IMR-90 (cell line): ENCODE results near the gene BAD. TPM values are rescaled to one million over a fixed set of nuclear protein-coding genes. Genes with fewer than 3 reads are reported as not detected.

ENCODE experiments used
- ATAC-seq: fragments of 200-7000 bp; cut with Tn5 transposase; 2 replicates; pipeline ENCODE4 v1.9.1; 2020; ENCODE audit warnings: low read depth, mild to moderate bottlenecking, moderate library complexity
- BruUV-seq: library from RNA; stranded (reverse); fragments of 400-500 nt; replicated peaks from 2 replicates; lab custom pipeline; 2021; lab: Mats Ljungman, UMichigan
- CTCF ChIA-PET: fragments of 300-600 bp; formaldehyde crosslinking; extraction: SDS; loops from one replicate; lab custom pipeline; 2021; ENCODE audit warnings: antibody characterized with exemption; lab: Yijun Ruan, JAX
- POLR2A ChIA-PET: fragments of 300-600 bp; sonication (Branson Sonifier 250); formaldehyde crosslinking; loops from one replicate; lab custom pipeline; 2022; ENCODE audit warnings: antibody characterized with exemption; ENCODE audit not compliant: unreplicated experiment; lab: Charles Lee
- DNase-seq: peaks from one replicate; pipeline ENCODE4 v3.0.0; 2013
- H2AFZ ChIP-seq: replicated peaks from 2 replicates; pipeline ENCODE3; 2013; ENCODE audit warnings: low read length, mild to moderate bottlenecking; ENCODE audit not compliant: poor library complexity
- H2AK5ac ChIP-seq: 2 replicates; pipeline ENCODE4 v1.6.1; 2013; ENCODE audit warnings: low read depth, low read length, inconsistent platforms
- H2AK9ac ChIP-seq: replicated peaks from 2 replicates; pipeline ENCODE3; 2013; ENCODE audit warnings: mild to moderate bottlenecking, low read depth, low read length, moderate library complexity; ENCODE audit not compliant: poor library complexity
- H2BK120ac ChIP-seq: 2 replicates; pipeline ENCODE4 v1.6.1; 2013; ENCODE audit warnings: low read depth, low read length, inconsistent platforms
- H2BK15ac ChIP-seq: 3 replicates; pipeline ENCODE4 v1.6.1; 2013; ENCODE audit warnings: low read depth, low read length, inconsistent platforms
- H2BK20ac ChIP-seq: 2 replicates; pipeline ENCODE4 v1.6.1; 2013; ENCODE audit warnings: low read depth, mild to moderate bottlenecking, inconsistent platforms, low read length, moderate library complexity
- H2BK5ac ChIP-seq: 2 replicates; pipeline ENCODE4 v1.6.1; 2013; ENCODE audit warnings: mild to moderate bottlenecking, low read depth, low read length, inconsistent platforms; ENCODE audit not compliant: poor library complexity, severe bottlenecking
- H3K14ac ChIP-seq: replicated peaks from 2 replicates; pipeline ENCODE4 v1.6.1; 2013; ENCODE audit warnings: low read depth, low read length, inconsistent platforms
- H3K18ac ChIP-seq: 2 replicates; pipeline ENCODE4 v1.6.1; 2013; ENCODE audit warnings: low read depth, low read length, control low read depth
- H3K23ac ChIP-seq: 2 replicates; pipeline ENCODE4 v1.6.1; 2013; ENCODE audit warnings: low read depth, low read length, inconsistent platforms
- H3K27ac ChIP-seq: 2 replicates; pipeline ENCODE4 v1.5.1; 2013; ENCODE audit warnings: mild to moderate bottlenecking, control low read depth, low read length; ENCODE audit not compliant: insufficient read depth
- H3K27me3 ChIP-seq: 2 replicates; pipeline ENCODE4 v1.6.1; 2013; ENCODE audit warnings: low read length; ENCODE audit not compliant: control insufficient read depth, insufficient read depth
- H3K36me3 ChIP-seq: 2 replicates; pipeline ENCODE4 v1.6.1; 2013; ENCODE audit warnings: low read length, mixed read lengths; ENCODE audit not compliant: control insufficient read depth, insufficient read depth
- H3K4ac ChIP-seq: 2 replicates; pipeline ENCODE4 v1.6.1; 2013; ENCODE audit warnings: low read depth, low read length, inconsistent platforms
- H3K4me1 ChIP-seq: 2 replicates; pipeline ENCODE4 v1.6.1; 2013; ENCODE audit warnings: low read length, mixed read lengths; ENCODE audit not compliant: control insufficient read depth, insufficient read depth
- H3K4me2 ChIP-seq: 2 replicates; pipeline ENCODE4 v1.6.1; 2013; ENCODE audit warnings: low read depth, mild to moderate bottlenecking, control low read depth, low read length, moderate library complexity
- H3K4me3 ChIP-seq: 2 replicates; pipeline ENCODE4 v1.5.1; 2013; ENCODE audit warnings: low read depth, mild to moderate bottlenecking, control low read depth, low read length, moderate library complexity; ENCODE audit not compliant: insufficient read depth
- H3K56ac ChIP-seq: 2 replicates; pipeline ENCODE4 v1.6.1; 2013; ENCODE audit warnings: low read length, inconsistent platforms; ENCODE audit not compliant: insufficient read depth; ENCODE audit errors: extremely low read depth
- H3K79me1 ChIP-seq, 2 experiments: 2 replicates each; pipeline ENCODE4 v1.6.1; 2013; ENCODE audit warnings: low read length in 2 of 2, inconsistent platforms in 1 of 2, low read depth in 1 of 2
- H3K9ac ChIP-seq: 2 replicates; pipeline ENCODE4 v1.6.1; 2013; ENCODE audit warnings: low read depth, low read length, control low read depth
- H3K9me1 ChIP-seq: 2 replicates; pipeline ENCODE4 v1.6.1; 2013; ENCODE audit warnings: low read length, inconsistent platforms; ENCODE audit not compliant: insufficient read depth
- H3K9me3 ChIP-seq: 2 replicates; pipeline ENCODE4 v1.6.1; 2013; ENCODE audit warnings: low read length; ENCODE audit not compliant: control insufficient read depth, insufficient read depth
- H4K20me1 ChIP-seq: 2 replicates; pipeline ENCODE4 v1.6.1; 2013; ENCODE audit warnings: low read length, inconsistent platforms; ENCODE audit not compliant: insufficient read depth
- H4K5ac ChIP-seq: 2 replicates; pipeline ENCODE4 v1.6.1; 2013; ENCODE audit warnings: mild to moderate bottlenecking, low read depth, low read length, control low read depth
- H4K8ac ChIP-seq, 2 experiments: 2 replicates each; pipeline ENCODE4 v1.6.1; 2013; ENCODE audit warnings: low read depth in 2 of 2, low read length in 2 of 2, control low read depth in 1 of 2, inconsistent platforms in 1 of 2
- H4K91ac ChIP-seq: 2 replicates; pipeline ENCODE4 v1.6.1; 2013; ENCODE audit warnings: low read depth, low read length, inconsistent platforms; ENCODE audit not compliant: insufficient read depth
- BHLHE40 ChIP-seq: fragments of 150-350 bp; IDR thresholded peaks from 2 replicates; pipeline ENCODE4 v1.6.1; 2016; ENCODE audit warnings: mild to moderate bottlenecking, low read depth, low read length
- FOS ChIP-seq: fragments of 150-350 bp; IDR thresholded peaks from 2 replicates; pipeline ENCODE4 v1.6.1; 2016; ENCODE audit warnings: low read depth, low read length
- MAZ ChIP-seq: IDR thresholded peaks from 2 replicates; pipeline ENCODE4 v1.6.1; 2012; ENCODE audit warnings: low read depth, mild to moderate bottlenecking, low read length, improper control_type of control experiment, moderate library complexity, borderline replicate concordance
- MXI1 ChIP-seq: IDR thresholded peaks from 2 replicates; pipeline ENCODE4 v1.6.1; 2012; ENCODE audit warnings: low read depth, mild to moderate bottlenecking, low read length, moderate library complexity, borderline replicate concordance
- NFE2L2 ChIP-seq: fragments of 150-350 bp; IDR thresholded peaks from 2 replicates; pipeline ENCODE4 v1.6.1; 2016; ENCODE audit warnings: low read depth, mild to moderate bottlenecking, low read length
- POLR2A ChIP-seq: IDR thresholded peaks from 2 replicates; pipeline ENCODE4 v1.6.1; 2012; ENCODE audit warnings: mild to moderate bottlenecking, low read depth, low read length
- RFX5 ChIP-seq: IDR thresholded peaks from 2 replicates; pipeline ENCODE4 v1.8.0; 2012; ENCODE audit warnings: low read depth, mild to moderate bottlenecking, low read length, moderate library complexity
- WGBS, 2 experiments: methylation state at CpG; one replicate each; pipeline versions ENCODE4 v1.1.5 to v1.1.7; 2013; ENCODE audit warnings: missing lambda C conversion rate in 2 of 2; ENCODE audit not compliant: insufficient read length in 1 of 2; ENCODE audit errors: extremely low coverage in 2 of 2; 5-methylcytosine and 5-hydroxymethylcytosine counted together
- dilution Hi-C: fragments of 300-500 bp; cut with HindIII; formaldehyde crosslinking; loops from one replicate; pipeline ENCODE4 v1.14.3; 2018; ENCODE audit warnings: low sequenced_read_pairs; ENCODE audit not compliant: unreplicated experiment
- in situ Hi-C: fragments of 300-500 bp; cut with MboI; formaldehyde crosslinking; loops from 3 replicates; pipeline ENCODE4 v1.14.3; 2019; ENCODE audit warnings: low sequenced_read_pairs, inconsistent platforms, mixed read lengths
- intact Hi-C: fragments of 100-400 bp; cut with micrococcal nuclease; formaldehyde crosslinking; loops from 2 replicates; pipeline ENCODE4 v1.10.0; 2022
- polyA plus RNA-seq, 3 experiments: library from polyadenylated mRNA; depleted of rRNA; stranded (reverse); fragments of >200 nt; gene quantifications; 2 replicates each; pipeline ENCODE4 v1.2.3, GENCODE V29; 2012; ENCODE audit warnings: low replicate concordance in 1 of 3
- total RNA-seq: library from RNA; depleted of rRNA; stranded (reverse); fragments of >200 nt; gene quantifications from 2 replicates; pipeline ENCODE4 v1.2.3, GENCODE V29; 2012
- TF ChIP-seq, protein P1 (sequence below): fragments of 150-350 bp; IDR thresholded peaks from 2 replicates; pipeline ENCODE4 v1.6.1; 2016; ENCODE audit warnings: low read depth, mild to moderate bottlenecking, low read length, moderate library complexity, borderline replicate concordance
- TF ChIP-seq, protein P2 (sequence below): fragments of 150-350 bp; IDR thresholded peaks from 2 replicates; pipeline ENCODE4 v1.6.1; 2017; ENCODE audit warnings: mild to moderate bottlenecking, antibody characterized with exemption, low read length, low read depth

Gene BAD
- total and polyA plus RNA-seq, 2 of the 4 experiments (the other 2 are of a cell fraction): 30.3 to 68.0 TPM

GRCh38 chr11:64306876-64307622 lies 22.6 kb upstream of the BAD start:
- H3K4me1 ChIP-seq: peaks cover 9% of the 10 kb centered on the region; the same call in 1 of the 2 replicates
- H3K4me2 ChIP-seq: peak overlapping the region; percentile 90; the same call in 1 of the 2 replicates
- no peak overlapping the region for H4K91ac ChIP-seq
- H2AFZ ChIP-seq: no peak overlapping the region
- in situ Hi-C loops: no loop called here
- H3K4me3 ChIP-seq: no peak overlapping the region
- no peak overlapping the region for H3K27ac ChIP-seq
- no peak overlapping the region for H3K9ac ChIP-seq
- DNase-seq (no peak), ATAC-seq (no peak)
- peaks cover 7% of the 10 kb centered on the region for H4K20me1 ChIP-seq
- H3K56ac ChIP-seq: no peak overlapping the region
- no peaks in the 10 kb centered on the region for H3K9me3 ChIP-seq
- POLR2A ChIA-PET: interaction anchor here (0.6 kb wide), 1 partner anchor 40 kb away, joined by 5 read pairs; no protein-coding TSS in a partner anchor
- no peak overlapping the region for H3K14ac ChIP-seq
- no peak overlapping the region for H2BK15ac ChIP-seq
- no peak overlapping the region for H2BK5ac ChIP-seq
- H2BK120ac ChIP-seq: no peak overlapping the region
- 13% methylated on average over 3 of the region's 15 CpGs; no CpG with 5 or more reads in 1 of the 2 experiments for WGBS, 2 experiments
- H3K4ac ChIP-seq: no peak overlapping the region
- H2AK5ac ChIP-seq: no peak overlapping the region
- peak overlapping the region; percentile 83 for H2AK9ac ChIP-seq
- H3K23ac ChIP-seq: peak overlapping the region; percentile 20; the same call in 1 of the 2 replicates
- no peaks in the 10 kb centered on the region for H3K36me3 ChIP-seq
- H4K5ac ChIP-seq: no peak overlapping the region
- TF ChIP-seq MXI1 (no peak), MAZ (no peak), POLR2A (no peak), RFX5 (no peak), FOS (no peak), NFE2L2 (no peak), BHLHE40 (no peak)
- TF ChIP-seq, protein P1, sequence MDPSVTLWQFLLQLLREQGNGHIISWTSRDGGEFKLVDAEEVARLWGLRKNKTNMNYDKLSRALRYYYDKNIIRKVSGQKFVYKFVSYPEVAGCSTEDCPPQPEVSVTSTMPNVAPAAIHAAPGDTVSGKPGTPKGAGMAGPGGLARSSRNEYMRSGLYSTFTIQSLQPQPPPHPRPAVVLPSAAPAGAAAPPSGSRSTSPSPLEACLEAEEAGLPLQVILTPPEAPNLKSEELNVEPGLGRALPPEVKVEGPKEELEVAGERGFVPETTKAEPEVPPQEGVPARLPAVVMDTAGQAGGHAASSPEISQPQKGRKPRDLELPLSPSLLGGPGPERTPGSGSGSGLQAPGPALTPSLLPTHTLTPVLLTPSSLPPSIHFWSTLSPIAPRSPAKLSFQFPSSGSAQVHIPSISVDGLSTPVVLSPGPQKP: no peak
- TF ChIP-seq, protein P2, sequence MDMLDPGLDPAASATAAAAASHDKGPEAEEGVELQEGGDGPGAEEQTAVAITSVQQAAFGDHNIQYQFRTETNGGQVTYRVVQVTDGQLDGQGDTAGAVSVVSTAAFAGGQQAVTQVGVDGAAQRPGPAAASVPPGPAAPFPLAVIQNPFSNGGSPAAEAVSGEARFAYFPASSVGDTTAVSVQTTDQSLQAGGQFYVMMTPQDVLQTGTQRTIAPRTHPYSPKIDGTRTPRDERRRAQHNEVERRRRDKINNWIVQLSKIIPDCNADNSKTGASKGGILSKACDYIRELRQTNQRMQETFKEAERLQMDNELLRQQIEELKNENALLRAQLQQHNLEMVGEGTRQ: no peak
- H3K79me1 ChIP-seq: peaks cover 19 to 30% of the 10 kb centered on the region in 2 experiments
- no peaks in the 10 kb centered on the region for H3K9me1 ChIP-seq
- BruUV-seq: no TSS peak
- H2BK20ac ChIP-seq: no peak overlapping the region
- H3K27me3 ChIP-seq: no peaks in the 10 kb centered on the region
- CTCF ChIA-PET: no interaction called here
- dilution Hi-C loops: no loop called here
- H3K18ac ChIP-seq: no peak overlapping the region
- no peak overlapping the region; a peak in 2 of 4 replicates for H4K8ac ChIP-seq
- intact Hi-C loops: loop anchor here (1.0 to 10.0 kb wide), 2 partner anchors 48 to 302 kb away; no protein-coding TSS in a partner anchor
